ENCODE measurements around the gene MEGF11.

MEGF11 gene

DNA sequence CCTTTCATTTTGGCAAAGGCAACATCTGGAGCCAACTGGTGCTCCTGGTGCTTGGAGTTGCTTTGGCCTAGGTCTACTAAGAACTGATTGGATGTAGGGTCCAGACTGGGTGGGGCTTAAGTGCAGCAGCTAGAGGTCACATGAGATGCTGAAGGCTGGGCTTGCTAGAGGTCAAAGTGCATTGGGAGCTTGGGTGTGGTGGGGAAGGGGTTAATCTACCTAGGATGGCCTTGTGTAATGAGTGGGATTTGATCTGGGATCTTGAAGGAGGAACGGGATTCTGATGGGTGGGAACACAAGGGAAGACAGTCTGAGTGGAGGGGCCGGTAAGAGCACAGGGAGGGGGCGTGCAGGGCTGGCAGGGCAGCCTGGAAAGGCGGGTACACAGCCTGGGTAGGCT lies 258.7 kb downstream of the MEGF11 start:
- TF ChIP-seq, protein P1, sequence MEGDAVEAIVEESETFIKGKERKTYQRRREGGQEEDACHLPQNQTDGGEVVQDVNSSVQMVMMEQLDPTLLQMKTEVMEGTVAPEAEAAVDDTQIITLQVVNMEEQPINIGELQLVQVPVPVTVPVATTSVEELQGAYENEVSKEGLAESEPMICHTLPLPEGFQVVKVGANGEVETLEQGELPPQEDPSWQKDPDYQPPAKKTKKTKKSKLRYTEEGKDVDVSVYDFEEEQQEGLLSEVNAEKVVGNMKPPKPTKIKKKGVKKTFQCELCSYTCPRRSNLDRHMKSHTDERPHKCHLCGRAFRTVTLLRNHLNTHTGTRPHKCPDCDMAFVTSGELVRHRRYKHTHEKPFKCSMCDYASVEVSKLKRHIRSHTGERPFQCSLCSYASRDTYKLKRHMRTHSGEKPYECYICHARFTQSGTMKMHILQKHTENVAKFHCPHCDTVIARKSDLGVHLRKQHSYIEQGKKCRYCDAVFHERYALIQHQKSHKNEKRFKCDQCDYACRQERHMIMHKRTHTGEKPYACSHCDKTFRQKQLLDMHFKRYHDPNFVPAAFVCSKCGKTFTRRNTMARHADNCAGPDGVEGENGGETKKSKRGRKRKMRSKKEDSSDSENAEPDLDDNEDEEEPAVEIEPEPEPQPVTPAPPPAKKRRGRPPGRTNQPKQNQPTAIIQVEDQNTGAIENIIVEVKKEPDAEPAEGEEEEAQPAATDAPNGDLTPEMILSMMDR (IDR thresholded peaks at IDR 0.05; ENCODE audit: low read depth, low read length, missing control alignments), result no peak
- no peak overlapping the region for H3K4me3 ChIP-seq (ENCODE audit: low read depth, low read length)
- DNase-seq (ENCODE audit: low read depth), result no peak

DNA sequence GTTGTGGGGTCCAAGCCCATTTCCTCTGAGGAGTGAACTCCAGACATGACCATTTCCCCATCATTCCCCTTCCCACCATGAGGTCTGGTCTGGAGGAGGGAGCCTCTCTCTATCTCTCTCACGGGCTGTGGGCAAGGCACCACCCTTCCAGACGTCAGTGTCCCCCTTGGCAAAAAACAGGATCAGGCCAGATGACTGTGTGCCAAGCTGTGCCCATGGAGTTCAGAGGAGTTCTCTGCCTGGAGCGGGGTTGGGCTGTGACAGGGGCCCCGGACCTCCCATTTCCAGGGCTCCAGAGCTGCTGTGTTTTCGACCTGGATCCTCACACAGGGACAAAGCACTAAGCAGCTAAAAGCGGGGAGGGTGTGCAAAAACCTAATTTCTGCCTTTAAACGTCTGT lies 259.8 kb downstream of the MEGF11 start:
- TF ChIP-seq, protein P1 (IDR thresholded peaks at IDR 0.05; ENCODE audit: low read depth, low read length, missing control alignments), result no peak
- DNase-seq (ENCODE audit: low read depth), result no peak
- no peak overlapping the region for H3K4me3 ChIP-seq (ENCODE audit: low read depth, low read length)

DNA sequence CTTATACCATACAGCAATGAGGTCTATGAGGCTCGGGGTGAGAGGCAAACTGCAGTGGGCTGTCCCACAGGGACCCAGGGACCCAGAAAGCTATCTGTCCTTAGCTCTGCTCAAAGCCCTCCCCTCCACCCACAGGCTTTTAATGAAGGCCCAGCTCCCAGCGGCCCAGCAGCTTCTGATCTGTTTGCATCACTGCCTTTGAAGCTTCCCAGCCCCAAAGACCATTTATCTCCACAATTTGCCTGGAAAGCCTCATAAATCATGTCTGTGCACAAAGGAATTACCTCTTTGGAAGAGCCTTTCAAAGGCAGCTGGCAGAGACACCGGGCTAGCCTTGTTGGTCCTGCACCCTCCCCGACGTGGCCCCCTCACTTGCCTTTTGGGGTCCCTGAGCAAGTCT lies 260.3 kb downstream of the MEGF11 start:
- TF ChIP-seq, protein P1 (IDR thresholded peaks at IDR 0.05; ENCODE audit: low read depth, low read length, missing control alignments), result no peak
- no peak overlapping the region for H3K4me3 ChIP-seq (ENCODE audit: low read depth, low read length)
- DNase-seq (ENCODE audit: low read depth), result no peak

DNA sequence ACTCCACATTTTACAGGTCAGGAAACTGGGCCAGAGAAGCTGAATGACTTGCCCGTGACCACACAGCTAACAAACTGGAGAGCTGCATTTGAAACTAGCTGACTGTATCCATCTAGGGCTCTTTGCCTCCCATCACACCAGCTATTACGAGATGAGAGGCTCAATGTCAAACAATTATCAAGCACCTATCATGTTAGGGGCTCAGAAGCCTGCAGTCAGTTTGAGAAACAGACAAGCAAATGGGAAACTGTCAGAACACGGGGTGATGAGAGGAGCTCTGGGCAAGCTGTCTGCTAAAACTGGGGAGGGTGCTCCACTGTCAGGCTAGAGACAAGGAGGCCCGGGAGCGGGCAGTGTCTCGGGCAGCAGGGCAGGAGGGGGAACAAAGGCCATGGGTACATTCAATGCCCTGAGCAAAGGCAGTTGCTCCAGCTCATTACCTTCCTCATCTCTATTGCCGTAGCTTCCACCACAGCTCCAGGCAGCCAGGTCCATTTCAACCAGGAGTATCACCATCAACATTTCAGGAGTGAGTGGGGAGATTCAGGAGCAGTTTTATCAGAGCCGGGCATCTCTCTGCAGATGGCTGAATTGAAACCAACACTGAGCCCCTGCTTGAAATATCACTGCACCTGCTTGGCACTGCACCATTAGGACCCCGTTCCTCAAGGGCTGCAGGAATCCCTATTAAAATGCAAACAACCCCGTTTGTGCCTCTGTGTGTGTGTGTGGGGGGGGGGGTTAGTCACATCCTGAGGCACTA lies 261.6 kb downstream of the MEGF11 start:
- H3K4me3 ChIP-seq (ENCODE audit: low read depth, low read length), result no peak overlapping the region
- DNase-seq (ENCODE audit: low read depth), result no peak
- TF ChIP-seq, protein P1 (IDR thresholded peaks at IDR 0.05; ENCODE audit: low read depth, low read length, missing control alignments), result no peak

DNA sequence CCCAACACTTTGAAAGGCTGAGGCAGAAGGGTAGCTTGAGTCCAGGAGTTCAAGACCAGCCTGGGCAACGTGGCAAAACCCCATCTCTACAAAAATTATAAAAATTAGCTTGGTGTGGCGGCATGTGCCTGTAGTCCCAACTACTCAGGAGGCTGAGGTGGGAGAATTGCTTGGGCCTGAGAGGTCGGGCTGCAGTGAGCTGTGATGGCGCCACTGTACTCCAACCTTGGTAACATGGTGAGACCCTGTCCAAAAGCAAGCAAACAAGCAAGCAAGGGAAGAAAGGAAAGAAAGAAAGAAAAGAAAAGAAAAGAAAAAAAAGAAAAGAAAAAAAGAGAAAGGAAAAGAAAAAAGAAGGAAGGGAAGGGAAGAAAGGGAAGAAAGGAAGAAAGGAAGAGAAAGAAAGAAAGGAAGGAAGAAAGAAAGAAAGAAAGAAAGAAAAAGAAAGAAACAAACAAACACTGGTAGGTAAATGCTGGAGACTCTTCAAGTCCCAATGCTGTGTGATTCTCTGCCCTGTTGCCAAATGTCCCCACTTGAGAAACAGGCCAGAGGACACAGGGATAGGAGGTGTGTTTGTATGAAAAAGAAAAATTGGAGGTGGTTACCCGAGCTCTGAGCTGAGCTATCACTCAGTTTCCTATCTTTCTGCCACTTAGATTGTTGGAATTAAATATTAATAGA lies 263.1 kb downstream of the MEGF11 start:
- H3K4me3 ChIP-seq (ENCODE audit: low read depth, low read length), result no peak overlapping the region
- no peak for DNase-seq (ENCODE audit: low read depth)
- TF ChIP-seq, protein P1 (IDR thresholded peaks at IDR 0.05; ENCODE audit: low read depth, low read length, missing control alignments), result no peak

DNA sequence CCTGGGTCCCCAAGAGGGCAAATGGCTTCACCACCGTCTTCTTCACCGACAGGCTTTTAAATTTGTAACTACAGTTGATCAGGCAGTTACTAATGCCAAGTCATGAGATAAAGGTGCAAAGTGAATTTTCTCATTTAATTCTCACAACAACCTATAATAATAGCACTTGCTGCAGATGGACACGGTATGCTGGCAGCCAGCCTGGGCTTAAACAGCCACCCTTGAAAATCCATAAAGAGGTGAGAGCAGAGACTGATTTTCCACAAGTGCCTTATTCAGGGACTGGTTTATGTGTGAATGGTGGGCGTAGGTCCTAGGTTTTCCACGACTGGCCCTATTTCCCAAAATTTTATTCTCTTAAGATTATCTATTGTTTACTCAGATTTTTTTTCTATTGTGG lies 266.4 kb downstream of the MEGF11 start:
- no peak overlapping the region for H3K4me3 ChIP-seq (ENCODE audit: low read depth, low read length)
- TF ChIP-seq, protein P1 (IDR thresholded peaks at IDR 0.05; ENCODE audit: low read depth, low read length, missing control alignments), result no peak
- no peak for DNase-seq (ENCODE audit: low read depth)
